ENCODE data around the gene SPAG16.

DNA sequence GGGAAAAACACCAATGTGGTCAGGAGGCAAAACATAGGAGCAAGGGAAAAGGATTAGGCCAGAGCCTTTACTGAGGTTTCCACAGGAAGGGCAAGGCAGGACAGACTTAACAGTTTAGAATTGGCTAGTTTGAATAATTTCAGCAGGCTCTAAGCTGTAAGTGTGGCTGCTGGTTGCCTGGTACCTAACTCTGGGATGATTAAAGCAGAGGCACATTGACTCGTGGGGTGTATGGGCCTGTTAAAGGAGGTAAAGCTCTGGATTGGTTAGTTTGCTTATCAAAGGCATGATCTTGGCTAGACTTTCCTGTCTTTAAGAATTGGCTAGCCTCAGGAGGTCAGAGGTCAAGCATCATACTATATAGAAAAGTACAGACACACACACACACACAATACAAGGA, 132.6 kb downstream of the SPAG16 start:
- no peak for TF ChIP-seq CTCF (conservative IDR thresholded peaks at IDR 0.05; ENCODE audit: low read length)
- TF ChIP-seq EZH2phosphoT487 (IDR thresholded peaks at IDR 0.05; ENCODE audit: borderline replicate concordance): no peak
